Psoas muscle (tissue), 8 donors: ENCODE data around the gene LRBA. TPM values are rescaled to one million over a fixed set of nuclear protein-coding genes. Genes with fewer than 3 reads are reported as not detected.

Experiments
- ATAC-seq, 4 donors: fragments of 200-7000 bp; cut with Tn5 transposase; one replicate each; pipeline ENCODE4 v1.9.1; 2020; ENCODE audit warnings: moderate library complexity in 3 of 4, mild to moderate bottlenecking in 2 of 4
- DNase-seq, 2 donors: peaks; one replicate each; pipeline ENCODE4 v3.0.0-alpha.2; 2020
- H3K27ac ChIP-seq: fragments of 200-600 bp; one replicate; pipeline ENCODE4 v1.8.0; 2022
- H3K27me3 ChIP-seq, 3 donors: fragments of 200-600 bp in 1 of 3; one replicate each; pipeline versions ENCODE4 v1.6.1 to v1.8.0; 2013 to 2022; ENCODE audit warnings: low read length in 2 of 3, mild to moderate bottlenecking in 2 of 3, moderate library complexity in 1 of 3; ENCODE audit not compliant: insufficient read depth in 3 of 3
- H3K36me3 ChIP-seq, 2 donors: fragments of 200-600 bp in 1 of 2; one replicate each; pipeline versions ENCODE4 v1.6.1 to v1.8.0; 2013 to 2022; ENCODE audit warnings: low read depth in 1 of 2, mild to moderate bottlenecking in 1 of 2, moderate library complexity in 1 of 2; ENCODE audit not compliant: insufficient read depth in 1 of 2
- H3K4me1 ChIP-seq: fragments of 200-600 bp; one replicate; pipeline ENCODE4 v1.8.0; 2022
- H3K4me3 ChIP-seq: fragments of 200-600 bp; one replicate; pipeline ENCODE4 v1.8.0; 2022; ENCODE audit warnings: mild to moderate bottlenecking
- H3K9me3 ChIP-seq: fragments of 200-600 bp; one replicate; pipeline ENCODE4 v1.8.0; 2022
- CTCF ChIP-seq: fragments of 200-600 bp; IDR thresholded peaks from one replicate; pipeline ENCODE4 v1.8.0; 2022; ENCODE audit warnings: antibody characterized with exemption
- WGBS, 3 donors: extraction: QIAGEN DNeasy Blood & Tissue Kit; methylation state at CpG; one replicate each; pipeline versions ENCODE4 v1.1.6 to v1.1.7; 2013; 5-methylcytosine and 5-hydroxymethylcytosine counted together
- intact Hi-C, 2 donors: fragments of 100-400 bp; cut with DNase I; formaldehyde crosslinking; loops; one replicate each; pipeline versions ENCODE4 v1.11.0 to v1.14.2; 2022
- polyA plus RNA-seq, 3 donors: library from polyadenylated mRNA; stranded (reverse); fragments of 200-250 nt; gene quantifications; one replicate each; pipeline ENCODE4 v1.2.3, GENCODE V29; 2013
- total RNA-seq, 4 donors: library from RNA; stranded (reverse); fragmentation: NEBNext Ultra II Directional in 2 of 4; extraction: Animal tissue kit (Norgen Biotek cat#: 25700) in 2 of 4; gene quantifications; one replicate each; pipeline versions ENCODE4 v1.2.1 to v1.2.4, GENCODE V29; 2021 to 2023
- donor health status: healthy with polysubstance abuse.
- donor health status: DM: no; HTN: no; CAD: no; lungs with moderate emphysema.
- donor health status: Bipolar disorder and iron deficiency.
- donor health status: healthy.
- donor health status: DM: yes; HTN: yes; CAD: no.
- donor health status: DM: no; HTN: no; CAD: no.
- donor health status: DM: no; HTN: no; CAD: no.
- donor health status: DM: yes; HTN: yes; CAD: no.

Gene LRBA
- total and polyA plus RNA-seq, 7 donors, result 2.9 to 10.6 (median 6.4) TPM

- Histone ChIP-seq H3K27me3 (no peaks in the 10 kb centered on the region), H3K9me3 (no peaks in the 10 kb centered on the region), H3K4me3 (no peak overlapping the region), H3K27ac (no peak overlapping the region), H3K4me1 (no peaks in the 10 kb centered on the region), H3K36me3 (peaks cover 0 to 3% of the 10 kb centered on the region in 2 donors)
- WGBS, 3 donors, result 88 to 95% (median 93%) methylated on average over 4 of the region's 4 CpGs
- no peak for TF ChIP-seq CTCF
- DNase-seq (no peak), ATAC-seq (no peak)
- intact Hi-C loops, result no loop called here
Measured at GRCh38 chr4:150591904-150592303, 423.2 kb downstream of the LRBA start.

GRCh38 chr4:150591406-150591805 is 423.7 kb downstream of the LRBA start:
- no peak for ATAC-seq
- no peak for DNase-seq
- no peak overlapping the region for H3K27ac ChIP-seq
- no peaks in the 10 kb centered on the region for H3K4me1 ChIP-seq
- no peak overlapping the region for H3K4me3 ChIP-seq
- H3K27me3 ChIP-seq, result no peaks in the 10 kb centered on the region
- H3K9me3 ChIP-seq, result no peaks in the 10 kb centered on the region
- intact Hi-C loops, result no loop called here
- peaks cover 0 to 3% of the 10 kb centered on the region in 2 donors for H3K36me3 ChIP-seq
- no peak for TF ChIP-seq CTCF
- 80 to 82% (median 81%) methylated on average over 5 of the region's 5 CpGs for WGBS, 3 donors

GRCh38 chr4:150590631-150591030 is 424.5 kb downstream of the LRBA start:
- no peak for ATAC-seq
- Histone ChIP-seq H3K4me3 (no peak overlapping the region), H3K4me1 (no peaks in the 10 kb centered on the region), H3K9me3 (no peaks in the 10 kb centered on the region), H3K36me3 (peaks cover 0 to 3% of the 10 kb centered on the region in 2 donors), H3K27ac (no peak overlapping the region), H3K27me3 (no peaks in the 10 kb centered on the region)
- no peak for TF ChIP-seq CTCF
- intact Hi-C loops, result no loop called here
- no peak for DNase-seq
- WGBS, 3 donors, result 88 to 93% (median 90%) methylated on average over 5 of the region's 5 CpGs

GRCh38 chr4:150589157-150589556 is 425.9 kb downstream of the LRBA start:
- no peaks in the 10 kb centered on the region for H3K9me3 ChIP-seq
- no peak for DNase-seq
- H3K4me3 ChIP-seq, result no peak overlapping the region
- no peaks in the 10 kb centered on the region for H3K4me1 ChIP-seq
- no peak for ATAC-seq
- H3K36me3 ChIP-seq, result peaks cover 0 to 3% of the 10 kb centered on the region in 2 donors
- intact Hi-C loops, result no loop called here
- H3K27me3 ChIP-seq, result no peaks in the 10 kb centered on the region
- WGBS, 3 donors, result 94 to 97% (median 94%) methylated on average over 2 of the region's 2 CpGs
- no peak for TF ChIP-seq CTCF
- H3K27ac ChIP-seq, result no peak overlapping the region

GRCh38 chr4:150588316-150588715 is 426.8 kb downstream of the LRBA start:
- no peak for ATAC-seq
- Histone ChIP-seq H3K4me3 (no peak overlapping the region), H3K9me3 (no peaks in the 10 kb centered on the region), H3K27ac (no peak overlapping the region), H3K36me3 (peaks cover 0 to 3% of the 10 kb centered on the region in 2 donors), H3K4me1 (no peaks in the 10 kb centered on the region), H3K27me3 (no peaks in the 10 kb centered on the region)
- TF ChIP-seq CTCF, result no peak
- 96 to 100% (median 97%) methylated on average over 1 of the region's 1 CpG for WGBS, 3 donors
- DNase-seq, result no peak
- intact Hi-C loops, result no loop called here
